Measurements from ENCODE around the gene DEPP1.
"Not testable (repeated sequence)": the region's sequence is repeated elsewhere in the genome, so short reads cannot be mapped to it uniquely, and the experiment has no call there.

The DEPP1 gene

GRCh38 chr10:44978570-44979280 is at the start of gene DEPP1:
Gene DEPP1, minus strand, starts transcription at chr10:44978809. Its CDS starts 779 bp downstream, at chr10:44978030.
- no peak for DNase-seq

DNA sequence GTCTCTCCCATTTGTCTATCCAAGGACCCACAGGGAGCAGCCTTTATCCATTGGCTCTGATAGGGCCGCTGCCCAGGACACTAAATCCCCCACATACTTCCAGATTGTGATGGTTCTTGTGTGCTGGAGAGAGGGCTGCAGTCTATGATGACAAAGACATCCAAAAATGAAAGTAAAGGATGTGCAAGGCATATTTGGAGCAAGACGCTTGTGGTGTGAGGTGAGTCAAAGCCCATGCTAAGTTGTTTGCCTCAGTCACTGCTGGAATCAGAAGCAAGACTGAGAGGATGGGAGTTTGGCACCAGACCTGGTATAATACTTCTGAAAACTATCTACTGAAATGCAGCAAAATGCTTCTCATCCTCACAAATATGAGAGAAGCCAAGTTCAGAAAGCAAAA is 44.8 kb upstream of the DEPP1 start:
- DNase-seq, result no peak

DNA sequence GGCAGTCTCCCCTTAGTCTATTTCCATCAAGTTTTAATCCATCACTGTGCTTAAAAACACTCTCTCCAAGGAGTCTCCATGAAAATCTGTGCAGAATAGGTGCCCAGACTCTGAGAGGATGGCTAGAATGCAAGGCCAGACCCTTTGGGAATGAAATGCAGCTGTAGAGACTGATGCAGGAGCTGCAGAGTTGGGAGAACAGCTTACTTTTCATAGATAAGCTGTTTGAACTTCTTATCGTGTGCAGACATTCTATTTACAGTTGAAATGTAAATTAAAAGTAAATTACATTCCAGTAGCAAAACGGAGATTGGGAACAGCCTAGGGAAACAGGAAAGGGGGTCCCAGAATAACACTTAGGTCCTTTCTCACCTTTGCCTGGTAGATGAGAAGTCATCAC is 37.0 kb upstream of the DEPP1 start:
- DNase-seq, result no peak

- DNase-seq, result not testable (repeated sequence)
Measured at GRCh38 chr10:45014557-45014956, 35.9 kb upstream of the DEPP1 start.

DNA sequence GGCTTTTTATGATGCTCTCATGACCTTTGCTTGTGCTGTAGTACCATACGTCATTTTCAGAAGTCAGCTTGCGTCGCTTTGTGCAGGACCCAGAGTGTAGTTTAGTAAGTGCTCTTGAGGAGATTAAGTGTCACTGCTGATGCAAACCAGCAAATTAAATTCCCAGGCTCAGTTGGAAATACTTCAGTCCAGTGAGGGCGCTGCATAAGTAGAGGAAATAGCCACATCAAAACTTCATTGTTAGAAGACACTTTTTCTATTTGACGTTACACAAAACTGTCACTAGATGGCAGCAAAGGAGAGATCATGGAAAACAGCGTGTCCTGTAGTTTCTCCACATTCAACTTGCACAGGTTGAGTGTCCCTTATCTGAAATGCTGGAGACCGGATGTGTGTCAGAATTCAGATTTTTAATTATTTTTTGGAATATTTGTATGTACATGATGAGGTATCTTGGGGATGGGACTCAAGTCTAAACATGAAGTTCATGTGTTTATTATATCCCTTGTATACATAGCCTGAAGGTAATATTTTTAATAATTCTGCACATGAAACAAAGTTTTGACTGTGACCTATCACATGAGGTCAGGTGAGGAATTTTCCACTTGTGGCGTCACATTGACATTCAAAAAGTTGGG is 30.0 kb upstream of the DEPP1 start:
- no peak for DNase-seq

- no peak for DNase-seq
Measured at GRCh38 chr10:45006276-45007030, 27.8 kb upstream of the DEPP1 start.

- DNase-seq, result no peak
Measured at GRCh38 chr10:45005284-45005683, 26.7 kb upstream of the DEPP1 start.

DNA sequence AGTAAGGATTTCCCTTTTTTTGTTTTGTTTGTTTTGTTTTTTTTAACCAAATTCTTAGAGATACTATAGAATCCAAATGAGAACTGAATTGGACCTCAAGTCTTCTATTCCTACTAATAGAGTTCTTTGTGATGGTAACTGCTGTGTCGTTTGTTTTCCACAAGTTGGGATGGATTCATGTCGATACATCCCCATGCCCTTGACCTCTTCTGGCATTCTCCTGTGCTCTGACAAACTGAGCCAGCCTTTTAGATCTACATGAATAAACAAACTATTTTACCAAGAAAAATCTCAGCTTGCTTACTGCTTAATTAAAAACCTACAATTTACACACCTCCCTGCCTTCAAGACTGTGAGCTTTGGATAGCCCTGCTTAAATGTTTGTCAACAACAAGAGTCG is 26.1 kb upstream of the DEPP1 start:
- no peak for DNase-seq

DNA sequence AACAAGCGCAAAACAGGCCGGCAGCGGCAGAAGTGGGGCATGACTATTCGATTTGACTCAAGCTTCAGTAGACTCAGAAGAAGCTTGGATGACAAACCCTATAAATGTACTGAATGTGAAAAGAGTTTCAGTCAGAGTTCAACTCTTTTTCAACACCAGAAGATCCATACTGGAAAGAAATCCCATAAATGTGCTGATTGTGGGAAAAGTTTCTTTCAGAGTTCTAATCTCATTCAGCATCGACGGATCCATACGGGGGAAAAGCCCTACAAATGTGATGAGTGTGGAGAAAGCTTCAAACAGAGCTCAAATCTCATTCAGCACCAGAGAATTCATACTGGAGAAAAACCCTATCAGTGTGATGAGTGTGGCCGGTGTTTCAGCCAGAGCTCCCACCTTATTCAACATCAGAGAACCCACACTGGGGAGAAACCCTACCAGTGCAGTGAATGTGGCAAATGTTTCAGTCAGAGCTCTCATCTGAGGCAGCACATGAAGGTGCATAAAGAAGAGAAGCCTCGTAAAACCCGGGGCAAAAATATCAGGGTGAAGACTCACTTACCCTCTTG is 24.9 kb upstream of the DEPP1 start:
- DNase-seq, result no peak

DNA sequence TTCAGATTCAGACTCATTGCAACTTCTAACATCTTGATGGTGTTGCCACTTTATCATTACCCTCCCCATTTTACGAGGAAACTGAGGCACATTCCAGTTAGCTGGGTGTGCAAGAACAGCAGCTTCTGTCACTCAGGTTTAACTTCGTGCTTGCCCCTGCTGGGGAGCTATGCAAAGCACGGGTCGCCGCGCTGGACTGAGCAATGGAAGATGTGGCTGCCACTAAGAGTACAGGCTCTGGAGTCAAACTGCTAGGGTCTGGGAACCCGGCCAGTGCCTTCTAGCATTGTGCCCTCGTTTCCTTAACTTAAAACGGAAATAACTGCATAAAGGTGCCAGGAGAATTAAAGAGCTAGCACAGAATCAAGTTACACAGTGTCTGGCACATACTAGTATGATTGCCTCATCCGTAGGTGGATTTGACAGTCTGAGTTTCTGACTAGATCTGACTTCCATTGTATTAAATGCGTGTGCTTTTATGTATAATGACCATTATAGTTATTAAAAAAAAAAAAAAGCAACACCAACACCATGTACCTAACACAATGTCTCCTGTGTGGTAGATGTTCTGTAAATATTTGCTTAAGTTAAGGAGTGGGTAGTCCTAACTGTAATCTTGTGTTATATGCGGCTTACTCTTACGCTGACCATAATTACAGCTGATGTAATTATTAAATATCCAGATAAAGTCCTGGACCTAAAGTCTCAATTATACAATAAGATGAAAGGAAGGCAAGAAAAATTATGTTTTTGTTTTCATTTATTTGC is 23.0 kb upstream of the DEPP1 start:
- DNase-seq, result peak; percentile 75

- peak; percentile 79 to 80 for DNase-seq
Measured at GRCh38 chr10:45000752-45001380, 22.3 kb upstream of the DEPP1 start, which contains the start of gene ZNF22. Gene ZNF22, plus strand, starts transcription at chr10:45000923. Its CDS starts 2,446 bp downstream, at chr10:45003369.

DNA sequence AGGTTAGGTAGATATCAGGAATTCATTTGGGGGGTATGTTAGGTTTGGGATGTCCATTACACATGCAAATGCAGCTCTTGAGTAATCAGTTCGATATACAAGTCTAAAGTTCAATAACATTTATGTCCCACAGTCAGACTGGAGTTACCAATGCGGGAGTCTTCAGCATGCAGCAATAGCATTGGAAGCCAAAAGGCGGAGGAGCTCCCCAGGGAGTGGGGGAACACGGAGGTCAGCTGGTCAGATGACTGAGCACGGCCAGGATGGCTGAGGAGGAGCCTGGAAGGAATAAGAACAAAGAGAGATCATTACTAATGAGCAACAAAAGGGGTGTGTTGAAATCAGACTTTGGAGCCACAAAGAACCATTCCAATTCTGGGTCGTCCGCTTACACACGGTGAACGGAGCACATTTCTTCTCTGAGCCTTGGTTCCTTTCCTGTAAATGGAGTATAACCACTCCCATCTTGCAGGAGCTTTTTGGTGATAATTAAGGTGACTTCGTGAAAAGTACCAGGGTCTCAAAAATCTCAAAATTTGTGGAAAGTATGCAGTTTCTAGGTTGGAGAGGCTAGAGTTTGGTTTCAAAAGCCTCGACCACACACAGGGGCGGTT is 21.6 kb upstream of the DEPP1 start:
- DNase-seq, result peak in 1 of 2 experiments; percentile 26

DNA sequence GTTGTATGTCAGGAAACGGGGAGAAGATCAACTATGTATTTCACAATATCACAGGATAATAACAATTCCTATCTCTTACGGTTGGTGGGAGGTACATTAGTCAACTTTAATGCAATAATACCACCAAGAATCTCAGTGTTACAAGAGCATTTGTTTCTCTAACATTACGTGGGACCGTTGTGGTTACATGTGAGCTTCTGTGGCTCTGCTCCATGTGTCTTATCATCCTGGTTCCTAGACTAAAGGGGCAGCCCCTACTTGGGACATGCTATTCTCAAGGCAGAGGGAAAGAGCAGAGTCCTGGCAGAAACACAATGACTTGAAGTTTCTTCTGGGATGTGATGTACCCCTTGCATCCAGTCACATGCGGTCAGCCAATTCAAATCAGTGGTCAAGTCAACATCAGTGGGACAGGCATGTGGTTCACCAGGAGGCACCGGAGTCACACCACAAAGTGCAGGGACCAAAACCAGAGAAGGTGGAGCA is 19.6 kb upstream of the DEPP1 start:
- DNase-seq, result no peak

DNA sequence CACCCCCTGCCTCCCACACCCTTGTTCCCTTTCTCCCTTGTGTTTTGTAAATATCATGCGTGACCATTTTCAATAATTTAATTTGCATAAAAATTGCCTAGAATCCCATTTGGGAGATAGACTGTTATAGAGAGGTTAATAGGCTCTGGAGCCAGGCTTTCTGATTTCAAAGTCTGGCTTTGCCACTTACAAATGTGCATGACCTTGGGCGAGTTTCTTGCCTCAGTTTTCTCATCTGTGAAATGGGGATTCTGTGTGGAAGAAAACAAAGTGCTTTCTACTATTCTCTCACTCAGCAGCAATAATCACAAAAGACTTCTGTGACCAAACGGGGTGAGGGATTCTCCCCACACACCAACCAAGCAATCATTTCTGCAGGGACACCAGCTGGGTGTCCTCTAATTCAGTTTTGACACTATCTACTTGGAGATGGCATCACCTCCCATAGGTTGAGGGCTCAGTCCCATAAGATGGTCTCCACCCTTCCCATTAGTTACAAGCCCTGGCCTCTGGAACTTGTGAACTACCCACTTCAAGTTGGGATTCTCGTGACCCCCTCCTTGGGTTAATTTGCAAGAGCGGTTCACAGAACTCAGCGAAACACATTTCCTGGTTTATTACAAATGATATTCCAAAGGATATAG is 18.6 kb upstream of the DEPP1 start:
- DNase-seq, result no peak

DNA sequence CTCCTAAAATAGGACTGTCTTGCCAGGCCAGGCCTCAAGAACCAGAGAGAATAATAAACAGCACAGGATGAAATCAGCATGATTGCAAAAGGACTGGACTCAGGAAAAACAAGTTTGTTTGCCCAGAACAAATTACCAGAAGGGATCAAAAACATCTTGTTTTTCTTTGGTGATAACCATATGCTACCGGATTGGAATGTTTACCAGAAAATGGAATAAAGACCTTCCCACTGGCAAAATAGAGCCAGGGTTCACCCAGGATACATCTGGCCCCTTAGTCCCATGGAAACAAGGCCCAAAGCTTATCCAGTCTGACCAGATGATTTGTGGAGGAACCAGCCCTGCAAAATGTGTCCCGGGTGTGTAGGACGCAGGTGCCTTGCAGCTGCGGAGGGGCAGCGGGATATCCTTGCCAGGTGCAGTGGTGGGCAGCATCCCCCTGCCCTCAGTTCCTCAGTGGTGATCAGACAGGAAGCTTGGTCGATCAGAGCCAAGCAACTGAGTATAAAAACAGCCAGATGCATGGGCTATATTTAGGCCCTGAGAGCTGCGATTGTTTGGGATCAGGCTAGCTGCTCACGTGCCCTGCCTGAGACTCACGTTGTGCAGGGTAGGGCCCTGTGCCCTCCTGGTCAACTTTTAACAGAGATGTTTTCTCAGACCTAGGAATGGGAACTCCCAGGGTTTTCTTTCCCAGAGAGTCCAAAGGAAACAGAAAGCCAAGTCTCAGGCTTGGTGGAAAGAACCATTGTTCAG is 17.5 kb upstream of the DEPP1 start:
- DNase-seq, result no peak

GRCh38 chr10:44995581-44995913 is 16.9 kb upstream of the DEPP1 start:
- DNase-seq, result no peak

DNA sequence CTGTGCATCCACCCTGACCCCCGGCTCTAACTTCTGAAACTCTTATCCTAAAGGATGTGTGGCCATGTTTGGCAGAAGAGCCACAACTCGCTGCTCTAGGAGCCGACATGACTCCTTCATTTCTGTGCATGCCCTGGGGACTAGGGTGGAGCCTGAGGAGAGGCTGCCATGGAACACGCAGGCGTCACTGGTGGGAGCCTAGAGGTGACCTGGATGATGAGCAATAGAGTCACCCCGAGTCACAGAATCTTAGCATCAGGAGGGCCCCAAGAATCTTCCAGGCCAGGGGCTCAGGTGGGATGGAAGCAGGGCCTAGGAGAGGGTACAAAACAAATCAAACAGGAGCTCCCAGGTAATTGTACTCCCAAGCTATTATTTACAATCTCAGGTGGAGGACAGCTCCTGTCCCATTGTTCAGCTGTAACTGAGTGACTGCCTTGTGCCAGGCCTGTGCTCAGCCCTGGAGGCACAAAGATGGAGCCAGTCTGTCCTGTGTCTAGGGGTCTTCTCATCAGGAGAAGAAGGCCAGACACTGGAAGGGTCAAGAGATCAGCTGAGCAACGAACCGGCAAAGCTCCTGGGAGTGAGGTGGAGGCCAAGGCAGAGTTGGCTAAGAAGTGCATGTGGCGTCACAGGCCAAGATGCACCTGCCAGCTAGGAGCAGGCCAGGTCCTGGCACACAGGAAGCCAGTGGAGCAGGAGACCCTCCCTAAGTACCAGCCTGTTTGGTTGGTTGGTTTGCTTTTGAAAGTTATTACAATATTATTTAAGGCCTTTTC is 16.3 kb upstream of the DEPP1 start:
- no peak for DNase-seq

DNA sequence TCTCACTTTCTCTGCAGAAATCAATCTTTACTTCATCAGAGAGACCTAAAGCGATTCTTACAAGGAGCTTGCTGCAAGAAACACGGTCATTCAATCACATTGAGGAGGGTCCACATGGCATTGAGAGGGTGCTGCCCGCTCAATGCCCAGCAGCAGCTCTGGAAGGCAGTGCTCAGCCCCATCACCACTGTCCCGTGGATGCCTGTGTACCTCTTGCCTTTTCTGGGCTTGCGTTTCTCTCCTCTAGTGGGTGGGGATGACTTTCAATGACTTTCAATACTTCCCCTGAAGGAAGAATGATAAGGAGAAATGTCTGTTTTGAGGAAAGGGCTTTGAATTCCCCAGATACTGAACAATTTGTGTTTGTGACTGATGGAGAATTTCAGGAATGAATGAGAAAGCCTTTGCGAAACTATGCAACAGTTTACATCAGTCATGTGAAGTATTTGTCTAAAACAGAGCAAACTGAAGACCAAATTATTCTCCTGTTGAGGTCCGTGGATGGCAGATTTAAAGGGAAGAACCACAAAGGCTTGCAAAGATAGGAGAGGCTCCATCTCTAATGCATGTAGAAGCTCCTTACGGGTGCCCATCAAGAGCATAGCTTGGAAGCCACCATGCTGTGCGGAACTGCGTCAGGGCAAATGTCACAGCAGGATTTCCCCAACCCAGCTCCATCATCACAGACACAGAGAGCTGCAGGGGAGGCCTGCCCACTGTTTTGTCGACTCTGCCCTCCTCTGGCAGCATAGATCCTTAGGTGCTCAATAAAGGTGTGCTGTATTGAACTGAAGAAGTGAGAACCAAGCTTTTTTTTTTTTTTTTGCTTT is 15.5 kb upstream of the DEPP1 start:
- no peak for DNase-seq

Measured in activated T-cell treated with anti-CD3 and anti-CD28 coated beads, Interleukin-2, amount 50 U/mL, for 48 hours (primary cell).